GM21737 (cell line): ENCODE results near the gene STK33.

Experiments used
- ATAC-seq: cut with Tn5 transposase; IDR thresholded peaks from one replicate; pipeline ENCODE4 v1.9.1; 2021; ENCODE audit warnings: mild to moderate bottlenecking, moderate library complexity; ENCODE audit not compliant: unreplicated experiment

The STK33 gene

GRCh38 chr11:8604078-8604723, 10.2 kb upstream of the STK33 start:
- ATAC-seq, result no peak

GRCh38 chr11:8603696-8604077, 9.7 kb upstream of the STK33 start:
- no peak for ATAC-seq

- ATAC-seq, result no peak
Measured at GRCh38 chr11:8601376-8602133, 7.5 kb upstream of the STK33 start.

- ATAC-seq, result no peak
Measured at GRCh38 chr11:8598506-8598905, 4.5 kb upstream of the STK33 start.

GRCh38 chr11:8597182-8597581, 3.2 kb upstream of the STK33 start:
- ATAC-seq, result no peak

- ATAC-seq, result no peak
Measured at GRCh38 chr11:8596504-8597046, 2.5 kb upstream of the STK33 start.

- peak; percentile 26 for ATAC-seq
Measured at GRCh38 chr11:8593455-8593854, 573 bp downstream of the STK33 start.

GRCh38 chr11:8587915-8588314, 6.1 kb downstream of the STK33 start:
- ATAC-seq, result no peak

GRCh38 chr11:8586805-8587204, 7.2 kb downstream of the STK33 start:
- no peak for ATAC-seq

- no peak for ATAC-seq
Measured at GRCh38 chr11:8586184-8586583, 7.8 kb downstream of the STK33 start.

- no peak for ATAC-seq
Measured at GRCh38 chr11:8584511-8584910, 9.5 kb downstream of the STK33 start.

- no peak for ATAC-seq
Measured at GRCh38 chr11:8584082-8584481, 9.9 kb downstream of the STK33 start.

- ATAC-seq, result no peak
Measured at GRCh38 chr11:8581300-8581699, 12.7 kb downstream of the STK33 start.

GRCh38 chr11:8577791-8578581, 16.0 kb downstream of the STK33 start:
- ATAC-seq, result no peak

GRCh38 chr11:8574798-8575197, 19.2 kb downstream of the STK33 start:
- ATAC-seq, result no peak

- ATAC-seq, result no peak
Measured at GRCh38 chr11:8573777-8574176, 20.3 kb downstream of the STK33 start.

- no peak for ATAC-seq
Measured at GRCh38 chr11:8567602-8568198, 26.3 kb downstream of the STK33 start.

- no peak for ATAC-seq
Measured at GRCh38 chr11:8566613-8567210, 27.3 kb downstream of the STK33 start.

- ATAC-seq, result no peak
Measured at GRCh38 chr11:8564526-8564925, 29.5 kb downstream of the STK33 start.

GRCh38 chr11:8561461-8561860, 32.6 kb downstream of the STK33 start:
- no peak for ATAC-seq

- ATAC-seq, result no peak
Measured at GRCh38 chr11:8558436-8558835, 35.6 kb downstream of the STK33 start.
